Measurements from ENCODE around the gene ST8SIA4.

ST8SIA4 gene

GRCh38 chr5:100867039-100867562 lies 36.0 kb downstream of the ST8SIA4 start:
- no peak for DNase-seq (ENCODE audit: low read depth in 2 of 2)

GRCh38 chr5:100864931-100865330 lies 38.2 kb downstream of the ST8SIA4 start:
- DNase-seq (ENCODE audit: low read depth in 2 of 2): no peak

GRCh38 chr5:100863739-100864138 lies 39.3 kb downstream of the ST8SIA4 start:
- DNase-seq (ENCODE audit: low read depth in 2 of 2): no peak

GRCh38 chr5:100861148-100861547 lies 41.9 kb downstream of the ST8SIA4 start:
- DNase-seq (ENCODE audit: low read depth in 2 of 2): no peak

- no peak for DNase-seq (ENCODE audit: low read depth in 2 of 2)
Measured at GRCh38 chr5:100860407-100860806, 42.7 kb downstream of the ST8SIA4 start.

- no peak for DNase-seq (ENCODE audit: low read depth in 2 of 2)
Measured at GRCh38 chr5:100858987-100859545, 44.0 kb downstream of the ST8SIA4 start.

GRCh38 chr5:100856462-100856861 lies 46.6 kb downstream of the ST8SIA4 start:
- no peak for DNase-seq (ENCODE audit: low read depth in 2 of 2)

GRCh38 chr5:100855937-100856430 lies 47.1 kb downstream of the ST8SIA4 start:
- DNase-seq (ENCODE audit: low read depth in 2 of 2): no peak

- no peak for DNase-seq (ENCODE audit: low read depth in 2 of 2)
Measured at GRCh38 chr5:100855295-100855694, 47.8 kb downstream of the ST8SIA4 start.

- no peak for DNase-seq (ENCODE audit: low read depth in 2 of 2)
Measured at GRCh38 chr5:100854591-100854990, 48.5 kb downstream of the ST8SIA4 start.

GRCh38 chr5:100853582-100853981 lies 49.5 kb downstream of the ST8SIA4 start:
- DNase-seq (ENCODE audit: low read depth in 2 of 2): no peak

- no peak for DNase-seq (ENCODE audit: low read depth in 2 of 2)
Measured at GRCh38 chr5:100852988-100853449, 50.1 kb downstream of the ST8SIA4 start.

GRCh38 chr5:100852051-100852450 lies 51.0 kb downstream of the ST8SIA4 start:
- DNase-seq (ENCODE audit: low read depth in 2 of 2): no peak

GRCh38 chr5:100846772-100847171 lies 56.3 kb downstream of the ST8SIA4 start:
- no peak for DNase-seq (ENCODE audit: low read depth in 2 of 2)

- DNase-seq (ENCODE audit: low read depth in 2 of 2): no peak
Measured at GRCh38 chr5:100842080-100842479, 61.0 kb downstream of the ST8SIA4 start.

- DNase-seq (ENCODE audit: low read depth in 2 of 2): no peak
Measured at GRCh38 chr5:100841358-100842076, 61.6 kb downstream of the ST8SIA4 start.

- no peak for DNase-seq (ENCODE audit: low read depth in 2 of 2)
Measured at GRCh38 chr5:100840789-100841188, 62.3 kb downstream of the ST8SIA4 start.

- DNase-seq (ENCODE audit: low read depth in 2 of 2): no peak
Measured at GRCh38 chr5:100840370-100840769, 62.7 kb downstream of the ST8SIA4 start.

GRCh38 chr5:100838048-100838473 lies 65.0 kb downstream of the ST8SIA4 start:
- DNase-seq (ENCODE audit: low read depth in 2 of 2): no peak

- DNase-seq (ENCODE audit: low read depth in 2 of 2): no peak
Measured at GRCh38 chr5:100834519-100834918, 68.6 kb downstream of the ST8SIA4 start.

GRCh38 chr5:100832252-100833230 lies 70.5 kb downstream of the ST8SIA4 start:
- DNase-seq (ENCODE audit: low read depth in 2 of 2): no peak

- no peak for DNase-seq (ENCODE audit: low read depth in 2 of 2)
Measured at GRCh38 chr5:100828898-100829356, 74.2 kb downstream of the ST8SIA4 start.
